ENCODE results near the gene CLCF1. TPM values are rescaled to one million over a fixed set of nuclear protein-coding genes. Genes with fewer than 3 reads are reported as not detected.
A peak's percentile ranks its signal among the peaks of the same experiment; 100 is the strongest.

CLCF1 gene
- total RNA-seq, 1 experiment from 2014 or later, result 2.1 TPM

GRCh38 chr11:67382276-67383136, 9.1 kb upstream of the CLCF1 start:
- Histone ChIP-seq H3K4me1 (ENCODE audit: insufficient read depth, low read length) (no peaks in the 10 kb centered on the region; the same call in 1 of the 2 replicates), H2AFZ (ENCODE audit: low read length) (no peak overlapping the region), H3K4ac (ENCODE audit: low read depth, low read length) (no peak overlapping the region), H2BK12ac (ENCODE audit: insufficient read length, low read depth, low read length) (no peak overlapping the region), H2AK5ac (ENCODE audit: insufficient read length, low read length) (no peak overlapping the region), H4K91ac (ENCODE audit: insufficient read length, low read depth, low read length) (no peak overlapping the region), H2BK120ac (ENCODE audit: low read depth, low read length, poor library complexity, severe bottlenecking) (no peak overlapping the region), H4K5ac (ENCODE audit: insufficient read length, low read depth, low read length) (no peak overlapping the region), H3K56ac (ENCODE audit: insufficient read length, low read depth, low read length) (no peak overlapping the region), H2BK20ac (ENCODE audit: low read depth, low read length, poor library complexity, severe bottlenecking) (no peak overlapping the region), H3K9me3 (ENCODE audit: control insufficient read depth, low read depth, low read length) (no peaks in the 10 kb centered on the region), H3K23ac (ENCODE audit: insufficient read length, low read depth, low read length) (no peak overlapping the region), H3K4me2 (ENCODE audit: insufficient read depth, insufficient read length, low read length) (no peak overlapping the region), H2BK15ac (ENCODE audit: low read depth, low read length) (no peak overlapping the region), H4K20me1 (ENCODE audit: control insufficient read depth, insufficient read depth, insufficient read length) (no peaks in the 10 kb centered on the region), H2BK5ac (ENCODE audit: insufficient read length, low read length) (no peak overlapping the region), H3K79me2 (ENCODE audit: insufficient read depth, low read length) (no peaks in the 10 kb centered on the region), H3K79me1 (ENCODE audit: insufficient read depth, low read depth, low read length, poor library complexity, severe bottlenecking) (no peaks in the 10 kb centered on the region), H4K8ac (replicated peaks; ENCODE audit: insufficient read length, low read depth, low read length) (no peak overlapping the region), H3K18ac (ENCODE audit: insufficient read length, low read depth, low read length) (no peak overlapping the region), H3K14ac (ENCODE audit: insufficient read depth, low read length) (no peak overlapping the region), H3T11ph (ENCODE audit: low read length) (no peak overlapping the region), H3K27me3 (ENCODE audit: insufficient read depth, low read length) (no peaks in the 10 kb centered on the region; the same call in 1 of the 2 replicates), H3K9ac (ENCODE audit: extremely low read depth, insufficient read length, low read length) (no peak overlapping the region), H3K23me2 (ENCODE audit: insufficient read length, low read depth, low read length, poor library complexity, severe bottlenecking) (no peaks in the 10 kb centered on the region), H3K27ac (ENCODE audit: insufficient read length, low read depth, low read length) (no peak overlapping the region)
- H3K36me3 Mint-ChIP-seq (ENCODE audit: insufficient read depth in 1 of 3, low read depth in 3 of 3), result no peaks in the 10 kb centered on the region
- H3K9me3 Mint-ChIP-seq, result no peaks in the 10 kb centered on the region
- DNase-seq, result peak; percentile 83
- WGBS (ENCODE audit: extremely low coverage, insufficient read length, low lambda C conversion rate), result no CpG with 5 or more reads among the region's 16 CpGs
- H3K4me3 Mint-ChIP-seq, result no peak overlapping the region
- peak; percentile 97 for TF ChIP-seq CTCF (conservative IDR thresholded peaks at IDR 0.05)
- no peak overlapping the region for H3K27ac Mint-ChIP-seq
- H3K27me3 Mint-ChIP-seq (ENCODE audit: low read depth), result peaks cover 50% of the 10 kb centered on the region
- H3K4me1 Mint-ChIP-seq, result peaks cover 19 to 21% of the 10 kb centered on the region in 2 experiments

All from H9 (cell line).